K562 (cell line): Measurements from ENCODE around the gene VHLL. TPM values are rescaled to one million over a fixed set of nuclear protein-coding genes. Genes with fewer than 3 reads are reported as not detected.

Experiments
- HMG20B ChIP-seq: fragments of 250-450 bp; sonication (Bioruptor Pico); IDR thresholded peaks from 2 replicates; pipeline ENCODE4 v1.5.0; 2021; ENCODE audit warnings: mild to moderate bottlenecking
- KDM5B ChIP-seq: fragments of 200-600 bp; sonication (generic); IDR thresholded peaks from 2 replicates; pipeline ENCODE4 v1.6.1; 2012; ENCODE audit warnings: low read depth, mild to moderate bottlenecking, moderate library complexity, low read length, control low read depth, inconsistent platforms; ENCODE audit not compliant: insufficient replicate concordance
- PHB2 ChIP-seq: fragments of 450-650 bp; IDR thresholded peaks from 2 replicates; pipeline ENCODE4 v1.6.1; 2017; ENCODE audit warnings: low read depth
- PHF20 ChIP-seq: fragments of 450-650 bp; IDR thresholded peaks from 2 replicates; pipeline ENCODE4 v1.6.1; 2018; ENCODE audit not compliant: partially characterized antibody
- POLR2AphosphoS2 ChIP-seq: IDR thresholded peaks from 2 replicates; pipeline ENCODE4 v1.6.1; 2012; ENCODE audit warnings: low read length, improper control_type of control experiment
- RFX1 ChIP-seq: fragments of 450-650 bp; IDR thresholded peaks from 2 replicates; pipeline ENCODE4 v1.6.1; 2016; ENCODE audit warnings: mild to moderate bottlenecking, moderate library complexity
- SIN3B ChIP-seq: fragments of 450-650 bp; IDR thresholded peaks from 2 replicates; pipeline ENCODE4 v1.6.1; 2017; ENCODE audit warnings: low read depth, mild to moderate bottlenecking, moderate library complexity
- SMARCA5 ChIP-seq: fragments of 450-650 bp; IDR thresholded peaks from 2 replicates; pipeline ENCODE4 v1.6.1; 2016
- SMC3 ChIP-seq: conservative IDR thresholded peaks from 2 replicates; pipeline ENCODE4 v1.6.1; 2011; ENCODE audit warnings: low read depth, low read length, improper control_type of control experiment; ENCODE audit not compliant: insufficient read depth
- ZBTB33 ChIP-seq: sonication (generic); formaldehyde crosslinking; IDR thresholded peaks from 2 replicates; pipeline ENCODE4 v1.8.1; 2023; ENCODE audit warnings: mild to moderate bottlenecking, missing genetic modification reagents
- ZBTB5 ChIP-seq: fragments of 450-650 bp; IDR thresholded peaks from 2 replicates; pipeline ENCODE4 v1.6.1; 2017; ENCODE audit warnings: antibody characterized with exemption
- ZNF12 ChIP-seq: sonication (generic); formaldehyde crosslinking; IDR thresholded peaks from 2 replicates; pipeline ENCODE4 v1.4.0; 2020; ENCODE audit warnings: mild to moderate bottlenecking, missing genetic modification reagents
- ZNF212 ChIP-seq: fragments of 450-650 bp; formaldehyde crosslinking; IDR thresholded peaks from 2 replicates; pipeline ENCODE4 v1.4.0; 2020; ENCODE audit warnings: mild to moderate bottlenecking
- ZNF232 ChIP-seq: sonication (generic); formaldehyde crosslinking; IDR thresholded peaks from 2 replicates; pipeline ENCODE4 v1.8.0; 2022; ENCODE audit warnings: mild to moderate bottlenecking, missing genetic modification reagents
- ZNF431 ChIP-seq: sonication (generic); formaldehyde crosslinking; IDR thresholded peaks from 2 replicates; pipeline ENCODE4 v1.8.0; 2022; ENCODE audit warnings: mild to moderate bottlenecking, missing genetic modification reagents
- polyA plus RNA-seq, 8 experiments: library from polyadenylated mRNA; depleted of rRNA in 4 of 8; stranded (reverse) in 5 of 8; unstranded in 3 of 8; fragments of >200 nt; fragmentation: Nextera tagmentation in 2 of 8; fragmentation: Illumina TruSeq in 1 of 8; extraction: Ambion mirVana in 2 of 8; extraction: Trizol in 1 of 8; gene quantifications; 2 replicates each; pipeline versions ENCODE4 v1.2.1 to v1.2.3, GENCODE V29; 2011 to 2014; ENCODE audit warnings: inconsistent platforms in 1 of 8, missing spikeins in 1 of 8
- total RNA-seq, 7 experiments: library from RNA; depleted of rRNA in 6 of 7; stranded (reverse); fragments of >200 nt in 6 of 7; fragmentation: Illumina TruSeq in 2 of 7; extraction: Trizol in 2 of 7; gene quantifications; 2 replicates each; pipeline versions ENCODE4 v1.2.1 to v1.2.3, GENCODE V29; 2011 to 2021; ENCODE audit warnings: low replicate concordance in 1 of 7
- TF ChIP-seq, protein P1 (sequence below): fragments of 450-650 bp; IDR thresholded peaks from 2 replicates; pipeline ENCODE4 v1.6.1; 2016; ENCODE audit warnings: borderline replicate concordance
- TF ChIP-seq, protein P2 (sequence below), 2 experiments: fragments of 450-650 bp; IDR thresholded peaks; 2 replicates each; pipeline ENCODE4 v1.6.1; 2016

The VHLL gene
- total and polyA plus RNA-seq, 9 of the 15 experiments (the other 6 are each of a cell fraction or from before 2014, with no cell fraction given) = not detected

GRCh38 chr1:156337052-156337887 is 38.2 kb upstream of the VHLL start (continued):
- TF ChIP-seq HMG20B (no peak), ZNF12 (CRISPR knock-in tag) (no peak), SMARCA5 (peak; percentile 88), RFX1 (no peak), ZNF232 (CRISPR knock-in tag) (no peak), ZBTB33 (no peak), POLR2AphosphoS2 (no peak), SMC3 (no peak), ZBTB5 (peak; percentile 40; the same call in 1 of the 2 replicates), KDM5B (no peak), PHF20 (peak; percentile 34), ZNF212 (CRISPR knock-in tag) (no peak), PHB2 (no peak), ZNF431 (CRISPR knock-in tag) (0 out of 2 replicates have a peak, but pooled peaks have one; percentile 12), SIN3B (no peak)
- TF ChIP-seq, protein P1, sequence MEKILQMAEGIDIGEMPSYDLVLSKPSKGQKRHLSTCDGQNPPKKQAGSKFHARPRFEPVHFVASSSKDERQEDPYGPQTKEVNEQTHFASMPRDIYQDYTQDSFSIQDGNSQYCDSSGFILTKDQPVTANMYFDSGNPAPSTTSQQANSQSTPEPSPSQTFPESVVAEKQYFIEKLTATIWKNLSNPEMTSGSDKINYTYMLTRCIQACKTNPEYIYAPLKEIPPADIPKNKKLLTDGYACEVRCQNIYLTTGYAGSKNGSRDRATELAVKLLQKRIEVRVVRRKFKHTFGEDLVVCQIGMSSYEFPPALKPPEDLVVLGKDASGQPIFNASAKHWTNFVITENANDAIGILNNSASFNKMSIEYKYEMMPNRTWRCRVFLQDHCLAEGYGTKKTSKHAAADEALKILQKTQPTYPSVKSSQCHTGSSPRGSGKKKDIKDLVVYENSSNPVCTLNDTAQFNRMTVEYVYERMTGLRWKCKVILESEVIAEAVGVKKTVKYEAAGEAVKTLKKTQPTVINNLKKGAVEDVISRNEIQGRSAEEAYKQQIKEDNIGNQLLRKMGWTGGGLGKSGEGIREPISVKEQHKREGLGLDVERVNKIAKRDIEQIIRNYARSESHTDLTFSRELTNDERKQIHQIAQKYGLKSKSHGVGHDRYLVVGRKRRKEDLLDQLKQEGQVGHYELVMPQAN = 0 out of 2 replicates have a peak, but pooled peaks have one; percentile 12
- TF ChIP-seq, protein P2, sequence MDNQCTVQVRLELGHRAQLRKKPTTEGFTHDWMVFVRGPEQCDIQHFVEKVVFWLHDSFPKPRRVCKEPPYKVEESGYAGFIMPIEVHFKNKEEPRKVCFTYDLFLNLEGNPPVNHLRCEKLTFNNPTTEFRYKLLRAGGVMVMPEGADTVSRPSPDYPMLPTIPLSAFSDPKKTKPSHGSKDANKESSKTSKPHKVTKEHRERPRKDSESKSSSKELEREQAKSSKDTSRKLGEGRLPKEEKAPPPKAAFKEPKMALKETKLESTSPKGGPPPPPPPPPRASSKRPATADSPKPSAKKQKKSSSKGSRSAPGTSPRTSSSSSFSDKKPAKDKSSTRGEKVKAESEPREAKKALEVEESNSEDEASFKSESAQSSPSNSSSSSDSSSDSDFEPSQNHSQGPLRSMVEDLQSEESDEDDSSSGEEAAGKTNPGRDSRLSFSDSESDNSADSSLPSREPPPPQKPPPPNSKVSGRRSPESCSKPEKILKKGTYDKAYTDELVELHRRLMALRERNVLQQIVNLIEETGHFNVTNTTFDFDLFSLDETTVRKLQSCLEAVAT (IDR thresholded peaks at IDR 0.05) = 0 out of 4 replicates have a peak, but pooled peaks of 1 of the 2 experiments have one; percentile 41
